ENCODE results near the gene EIF4H.

DNA sequence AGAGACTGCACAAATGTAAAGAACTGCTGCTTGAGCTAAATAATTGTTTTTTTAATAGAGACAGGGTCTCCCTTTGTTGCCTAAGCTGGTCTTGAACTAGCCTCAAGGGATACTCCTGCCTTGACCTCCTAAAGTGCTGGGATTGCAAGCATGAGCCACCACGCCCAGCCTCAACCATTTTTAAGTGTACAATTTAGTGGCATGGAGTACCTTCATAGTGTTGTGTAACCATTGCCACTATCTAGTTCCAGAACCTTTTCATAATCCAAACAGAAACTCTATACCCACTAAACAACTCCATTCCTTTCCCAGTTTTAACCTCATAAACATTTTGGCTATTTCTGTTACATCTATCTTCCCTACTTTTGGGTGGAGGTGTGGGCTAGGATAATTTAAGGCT lies 6.7 kb downstream of the EIF4H start:
- no peak for TF ChIP-seq EZH2 (IDR thresholded peaks at IDR 0.05; ENCODE audit: borderline replicate concordance, low read length)
- TF ChIP-seq, protein P1, sequence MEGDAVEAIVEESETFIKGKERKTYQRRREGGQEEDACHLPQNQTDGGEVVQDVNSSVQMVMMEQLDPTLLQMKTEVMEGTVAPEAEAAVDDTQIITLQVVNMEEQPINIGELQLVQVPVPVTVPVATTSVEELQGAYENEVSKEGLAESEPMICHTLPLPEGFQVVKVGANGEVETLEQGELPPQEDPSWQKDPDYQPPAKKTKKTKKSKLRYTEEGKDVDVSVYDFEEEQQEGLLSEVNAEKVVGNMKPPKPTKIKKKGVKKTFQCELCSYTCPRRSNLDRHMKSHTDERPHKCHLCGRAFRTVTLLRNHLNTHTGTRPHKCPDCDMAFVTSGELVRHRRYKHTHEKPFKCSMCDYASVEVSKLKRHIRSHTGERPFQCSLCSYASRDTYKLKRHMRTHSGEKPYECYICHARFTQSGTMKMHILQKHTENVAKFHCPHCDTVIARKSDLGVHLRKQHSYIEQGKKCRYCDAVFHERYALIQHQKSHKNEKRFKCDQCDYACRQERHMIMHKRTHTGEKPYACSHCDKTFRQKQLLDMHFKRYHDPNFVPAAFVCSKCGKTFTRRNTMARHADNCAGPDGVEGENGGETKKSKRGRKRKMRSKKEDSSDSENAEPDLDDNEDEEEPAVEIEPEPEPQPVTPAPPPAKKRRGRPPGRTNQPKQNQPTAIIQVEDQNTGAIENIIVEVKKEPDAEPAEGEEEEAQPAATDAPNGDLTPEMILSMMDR (IDR thresholded peaks at IDR 0.05; ENCODE audit: low read length): no peak

Data from OCI-LY1 (cell line).